HCT116 (cell line): ENCODE measurements around the gene PCIF1. TPM values are rescaled to one million over a fixed set of nuclear protein-coding genes. Genes with fewer than 3 reads are reported as not detected.

Source experiments
- ATAC-seq: fragments of 200-7000 bp; cut with Tn5 transposase; 2 replicates; pipeline ENCODE4 v1.9.1; 2020; ENCODE audit warnings: mild to moderate bottlenecking, moderate library complexity
- BruUV-seq: library from RNA; stranded (reverse); fragments of 400-500 nt; replicated peaks from 2 replicates; lab custom pipeline; 2021; lab: Mats Ljungman, UMichigan
- CTCF ChIA-PET: fragments of 300-600 bp; sonication (Branson Sonifier 250); formaldehyde crosslinking; loops from one replicate; lab custom pipeline; 2021; ENCODE audit warnings: antibody characterized with exemption; lab: Charles Lee
- POLR2A ChIA-PET: fragments of 300-600, 350-600 bp; sonication (Branson Sonifier 250); formaldehyde crosslinking; loops from one replicate; lab custom pipeline; 2021; ENCODE audit warnings: antibody characterized with exemption; lab: Charles Lee
- RAD21 ChIA-PET, 2 experiments: fragments of 300-600 bp; sonication (Branson Sonifier 250); formaldehyde crosslinking; loops; one replicate each; lab custom pipeline; 2023; ENCODE audit warnings: low total read pairs in 2 of 2; ENCODE audit not compliant: uncharacterized antibody in 2 of 2, unreplicated experiment in 2 of 2, low non-redundant PET in 1 of 2; lab: Charles Lee
- DNase-seq: peaks from one replicate; pipeline ENCODE4 v3.0.0-alpha.2; 2010; ENCODE audit warnings: low read depth, low spot score
- H2AFZ ChIP-seq: fragments of 200-600 bp; shearing (Covaris generic), sonication (generic); 2 replicates; pipeline ENCODE4 v1.6.1; 2017; ENCODE audit warnings: low read depth, mixed run types, mixed read lengths, antibody characterized with exemption, low read length; ENCODE audit not compliant: poor library complexity, severe bottlenecking
- H3K27ac ChIP-seq: 2 replicates; pipeline ENCODE4 v1.5.1; 2012; ENCODE audit warnings: low read depth, low read length
- H3K27me3 ChIP-seq: fragments of 200-600 bp; sonication (generic); 2 replicates; pipeline ENCODE4 v1.6.1; 2016; ENCODE audit warnings: mixed run types, low read length, mixed read lengths; ENCODE audit not compliant: insufficient read depth
- H3K36me3 ChIP-seq, 2 experiments: fragments of 200-500 bp in 1 of 2; fragments of 200-600 bp in 1 of 2; sonication (Bioruptor generic) in 1 of 2; sonication (generic) in 1 of 2; 2 replicates each; pipeline versions ENCODE4 v1.5.1 to v1.6.1; 2014 to 2016; ENCODE audit warnings: low read length in 2 of 2, inconsistent platforms in 1 of 2, mixed read lengths in 1 of 2, mixed run types in 1 of 2; ENCODE audit not compliant: insufficient read depth in 2 of 2, control insufficient read depth in 1 of 2
- H3K4me1 ChIP-seq, 2 experiments: fragments of 200-600 bp in 1 of 2; sonication (generic) in 1 of 2; 2 replicates each; pipeline versions ENCODE4 v1.5.1 to v1.6.1; 2012 to 2017; ENCODE audit warnings: low read length in 2 of 2, inconsistent platforms in 1 of 2, mild to moderate bottlenecking in 1 of 2, mixed read lengths in 1 of 2, mixed run types in 1 of 2, moderate library complexity in 1 of 2; ENCODE audit not compliant: insufficient read depth in 2 of 2, control insufficient read depth in 1 of 2
- H3K4me2 ChIP-seq: fragments of 200-600 bp; sonication (generic); 2 replicates; pipeline ENCODE4 v1.6.1; 2017; ENCODE audit warnings: mixed run types, low read length, mixed read lengths
- H3K4me3 ChIP-seq, 2 experiments: fragments of 200-600 bp in 1 of 2; sonication (generic) in 1 of 2; replicated peaks in 1 of 2; 2 replicates each; pipeline ENCODE4 v1.5.1; 2011 to 2016; ENCODE audit warnings: low read length in 2 of 2, control low read depth in 1 of 2, low read depth in 1 of 2, mild to moderate bottlenecking in 1 of 2, mixed read lengths in 1 of 2, mixed run types in 1 of 2
- H3K79me2 ChIP-seq: fragments of 200-600 bp; sonication (generic); 2 replicates; pipeline ENCODE4 v1.6.1; 2017; ENCODE audit warnings: mild to moderate bottlenecking, mixed run types, low read length, moderate library complexity, mixed read lengths; ENCODE audit not compliant: insufficient read depth
- H3K9ac ChIP-seq: fragments of 200-600 bp; sonication (generic); 2 replicates; pipeline ENCODE4 v1.6.1; 2016; ENCODE audit warnings: low read length, mixed read lengths
- H3K9me2 ChIP-seq: fragments of 200-600 bp; sonication (generic), shearing (Covaris generic); 2 replicates; pipeline ENCODE4 v1.6.1; 2017; ENCODE audit warnings: mixed run types, mild to moderate bottlenecking, moderate library complexity; ENCODE audit not compliant: insufficient read depth
- H3K9me3 ChIP-seq, 2 experiments: fragments of 200-500 bp in 1 of 2; fragments of 200-600 bp in 1 of 2; sonication (Bioruptor generic) in 1 of 2; sonication (generic) in 1 of 2; 2 replicates each; pipeline ENCODE4 v1.6.1; 2014 to 2017; ENCODE audit warnings: low read length in 2 of 2, mixed read lengths in 2 of 2, inconsistent platforms in 1 of 2, low read depth in 1 of 2, mild to moderate bottlenecking in 1 of 2, mixed run types in 1 of 2, moderate library complexity in 1 of 2; ENCODE audit not compliant: control insufficient read depth in 1 of 2, insufficient read depth in 1 of 2
- H4K20me1 ChIP-seq: fragments of 200-600 bp; sonication (generic), shearing (Covaris generic); 2 replicates; pipeline ENCODE4 v1.6.1; 2017; ENCODE audit warnings: mixed run types, mild to moderate bottlenecking, moderate library complexity; ENCODE audit not compliant: insufficient read depth
- CBX3 ChIP-seq: IDR thresholded peaks from 2 replicates; pipeline ENCODE4 v1.6.1; 2012; ENCODE audit warnings: low read depth
- CEBPB ChIP-seq: IDR thresholded peaks from 2 replicates; pipeline ENCODE4 v1.6.1; 2012; ENCODE audit warnings: low read depth
- ELF1 ChIP-seq: IDR thresholded peaks from 2 replicates; pipeline ENCODE4 v1.6.1; 2012; ENCODE audit warnings: low read depth, borderline replicate concordance
- EZH2 ChIP-seq: fragments of 200-600 bp; sonication (generic); IDR thresholded peaks from 2 replicates; pipeline ENCODE4 v1.6.1; 2017; ENCODE audit warnings: antibody characterized with exemption, mixed run types
- EZH2phosphoT487 ChIP-seq: fragments of 200-600 bp; IDR thresholded peaks from 2 replicates; pipeline ENCODE4 v1.6.1; 2018; ENCODE audit warnings: antibody characterized with exemption, borderline replicate concordance
- JUND ChIP-seq: IDR thresholded peaks from 2 replicates; pipeline ENCODE4 v1.6.1; 2012
- SIN3A ChIP-seq: IDR thresholded peaks from 2 replicates; pipeline ENCODE4 v1.6.1; 2012; ENCODE audit warnings: low read depth
- SP1 ChIP-seq: IDR thresholded peaks from 2 replicates; pipeline ENCODE4 v1.6.1; 2012; ENCODE audit warnings: low read depth
- SRF ChIP-seq: IDR thresholded peaks from 2 replicates; pipeline ENCODE4 v1.6.1; 2012; ENCODE audit warnings: low read depth
- TCF7L2 ChIP-seq: IDR thresholded peaks from 2 replicates; pipeline ENCODE4 v1.7.0; 2011; ENCODE audit warnings: borderline replicate concordance, inconsistent platforms; ENCODE audit not compliant: insufficient read depth, insufficient read length; ENCODE audit errors: extremely low read depth
- ZBTB33 ChIP-seq: IDR thresholded peaks from 2 replicates; pipeline ENCODE4 v1.6.1; 2011; ENCODE audit warnings: mild to moderate bottlenecking, low read length, moderate library complexity; ENCODE audit not compliant: insufficient replicate concordance; ENCODE audit errors: extremely low read depth
- ZFX ChIP-seq: fragments of 450-650 bp; IDR thresholded peaks from 2 replicates; pipeline ENCODE4 v1.6.1; 2017
- ZNF274 ChIP-seq: fragments of 200-500 bp; sonication (Bioruptor generic); IDR thresholded peaks from 2 replicates; pipeline ENCODE4 v1.6.1; 2014; ENCODE audit warnings: mild to moderate bottlenecking, low read depth, low read length, inconsistent platforms
- intact Hi-C: fragments of 100-400 bp; cut with micrococcal nuclease; formaldehyde crosslinking; loops from 2 replicates; pipeline ENCODE4 v1.10.0; 2022
- total RNA-seq: library from RNA; stranded (reverse); gene quantifications from one replicate; pipeline ENCODE4 v1.2.1, GENCODE V29; 2021; ENCODE audit not compliant: unreplicated experiment
- TF ChIP-seq, protein P1 (sequence below): IDR thresholded peaks from 2 replicates; pipeline ENCODE4 v1.6.1; 2012
- TF ChIP-seq, protein P2 (sequence below): IDR thresholded peaks from 2 replicates; pipeline ENCODE4 v1.6.1; 2012
- TF ChIP-seq, protein P3 (sequence below): IDR thresholded peaks from 2 replicates; pipeline ENCODE4 v1.6.1; 2012; ENCODE audit warnings: low read depth

Gene PCIF1
- total RNA-seq, 1 experiment from 2014 or later, result 31.8 TPM

DNA sequence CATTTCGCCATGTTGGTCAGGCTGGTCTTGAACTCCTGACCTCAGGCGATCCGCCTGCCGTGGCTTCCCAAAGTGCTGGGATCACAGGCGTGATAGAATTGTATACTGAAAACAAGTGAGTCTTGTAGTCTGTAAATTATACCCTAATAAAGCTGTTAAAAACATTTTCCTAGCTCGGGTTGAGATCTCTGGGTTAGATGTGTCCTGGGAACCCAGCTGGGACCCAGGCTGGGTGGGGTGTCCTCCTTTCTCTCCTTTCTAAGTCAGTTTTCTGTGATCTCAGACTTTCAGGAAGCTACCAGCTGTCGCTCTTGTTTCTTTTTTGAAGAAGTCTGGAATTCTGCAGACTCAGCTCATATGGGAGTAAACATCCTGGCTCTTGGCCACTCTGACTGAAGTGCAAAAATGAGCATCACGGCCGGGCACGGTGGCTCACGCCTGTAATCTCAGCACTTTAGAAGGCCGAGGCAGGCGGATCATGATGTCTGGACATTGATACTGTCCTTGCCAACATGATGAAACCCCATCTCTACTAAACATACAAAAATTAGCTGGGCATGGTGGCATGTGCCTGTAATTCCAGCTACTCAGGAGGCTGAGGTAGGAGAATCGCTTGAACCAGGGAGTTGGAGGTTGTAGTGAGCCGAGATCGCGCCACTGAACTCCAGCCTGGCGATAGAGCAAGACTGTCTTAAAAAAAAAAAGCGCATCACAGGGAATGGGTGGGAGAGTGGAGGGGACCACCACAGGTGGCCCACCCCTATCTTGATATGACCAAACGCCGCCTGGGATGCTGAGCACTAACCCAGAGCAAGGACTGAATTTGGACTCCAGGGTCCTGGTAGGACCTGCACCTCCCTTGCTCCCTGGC lies 9.9 kb upstream of the PCIF1 start (continued):
- TF ChIP-seq, protein P1, sequence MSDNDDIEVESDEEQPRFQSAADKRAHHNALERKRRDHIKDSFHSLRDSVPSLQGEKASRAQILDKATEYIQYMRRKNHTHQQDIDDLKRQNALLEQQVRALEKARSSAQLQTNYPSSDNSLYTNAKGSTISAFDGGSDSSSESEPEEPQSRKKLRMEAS, result no peak

GRCh38 chr20:45925821-45926506 lies 8.5 kb upstream of the PCIF1 start:
- H3K27me3 ChIP-seq, result no peaks in the 10 kb centered on the region
- no peak for ATAC-seq
- no peak overlapping the region for H3K27ac ChIP-seq

More at GRCh38 chr20:45925821-45926506, 8.5 kb upstream of the PCIF1 start:
- no peak for TF ChIP-seq SP1
- TF ChIP-seq EZH2, result no peak
- TF ChIP-seq SIN3A, result no peak
- no peak for TF ChIP-seq EZH2phosphoT487
- TF ChIP-seq, protein P2, sequence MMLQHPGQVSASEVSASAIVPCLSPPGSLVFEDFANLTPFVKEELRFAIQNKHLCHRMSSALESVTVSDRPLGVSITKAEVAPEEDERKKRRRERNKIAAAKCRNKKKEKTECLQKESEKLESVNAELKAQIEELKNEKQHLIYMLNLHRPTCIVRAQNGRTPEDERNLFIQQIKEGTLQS, result no peak
- TF ChIP-seq, protein P3, sequence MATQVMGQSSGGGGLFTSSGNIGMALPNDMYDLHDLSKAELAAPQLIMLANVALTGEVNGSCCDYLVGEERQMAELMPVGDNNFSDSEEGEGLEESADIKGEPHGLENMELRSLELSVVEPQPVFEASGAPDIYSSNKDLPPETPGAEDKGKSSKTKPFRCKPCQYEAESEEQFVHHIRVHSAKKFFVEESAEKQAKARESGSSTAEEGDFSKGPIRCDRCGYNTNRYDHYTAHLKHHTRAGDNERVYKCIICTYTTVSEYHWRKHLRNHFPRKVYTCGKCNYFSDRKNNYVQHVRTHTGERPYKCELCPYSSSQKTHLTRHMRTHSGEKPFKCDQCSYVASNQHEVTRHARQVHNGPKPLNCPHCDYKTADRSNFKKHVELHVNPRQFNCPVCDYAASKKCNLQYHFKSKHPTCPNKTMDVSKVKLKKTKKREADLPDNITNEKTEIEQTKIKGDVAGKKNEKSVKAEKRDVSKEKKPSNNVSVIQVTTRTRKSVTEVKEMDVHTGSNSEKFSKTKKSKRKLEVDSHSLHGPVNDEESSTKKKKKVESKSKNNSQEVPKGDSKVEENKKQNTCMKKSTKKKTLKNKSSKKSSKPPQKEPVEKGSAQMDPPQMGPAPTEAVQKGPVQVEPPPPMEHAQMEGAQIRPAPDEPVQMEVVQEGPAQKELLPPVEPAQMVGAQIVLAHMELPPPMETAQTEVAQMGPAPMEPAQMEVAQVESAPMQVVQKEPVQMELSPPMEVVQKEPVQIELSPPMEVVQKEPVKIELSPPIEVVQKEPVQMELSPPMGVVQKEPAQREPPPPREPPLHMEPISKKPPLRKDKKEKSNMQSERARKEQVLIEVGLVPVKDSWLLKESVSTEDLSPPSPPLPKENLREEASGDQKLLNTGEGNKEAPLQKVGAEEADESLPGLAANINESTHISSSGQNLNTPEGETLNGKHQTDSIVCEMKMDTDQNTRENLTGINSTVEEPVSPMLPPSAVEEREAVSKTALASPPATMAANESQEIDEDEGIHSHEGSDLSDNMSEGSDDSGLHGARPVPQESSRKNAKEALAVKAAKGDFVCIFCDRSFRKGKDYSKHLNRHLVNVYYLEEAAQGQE, result no peak
- TF ChIP-seq ELF1, result no peak
- no peak for TF ChIP-seq SRF
- TF ChIP-seq CBX3, result no peak
- no peak for TF ChIP-seq JUND
- TF ChIP-seq ZNF274, result no peak
- TF ChIP-seq ZFX, result no peak
- no peak for TF ChIP-seq ZBTB33
- TF ChIP-seq, protein P1, result no peak
- TF ChIP-seq CEBPB, result no peak
- TF ChIP-seq TCF7L2, result no peak
- no peaks in the 10 kb centered on the region for H3K36me3 ChIP-seq
- H4K20me1 ChIP-seq, result no peaks in the 10 kb centered on the region
- H3K79me2 ChIP-seq, result no peaks in the 10 kb centered on the region
- no peak overlapping the region for H3K9ac ChIP-seq
- no peaks in the 10 kb centered on the region for H3K9me3 ChIP-seq
- no peak overlapping the region for H3K4me3 ChIP-seq
- no peak for DNase-seq
- intact Hi-C loops, result no loop called here
- ChIA-PET POLR2A (interaction anchor here (2.6 kb wide), 1 partner anchor 8 kb away, joined by 15 read pairs; the partner anchor contains the start of gene PCIF1), CTCF (no interaction called here), RAD21 (no interaction called here)
- BruUV-seq, result no TSS peak
- H3K9me2 ChIP-seq, result no peaks in the 10 kb centered on the region
- H2AFZ ChIP-seq, result no peak overlapping the region
- no peaks in the 10 kb centered on the region for H3K4me1 ChIP-seq
- H3K4me2 ChIP-seq, result no peak overlapping the region
